ENCODE results near the gene CCR4.
"Not testable (repeated sequence)": the region's sequence is repeated elsewhere in the genome, so short reads cannot be mapped to it uniquely, and the experiment has no call there.

Gene CCR4

DNA sequence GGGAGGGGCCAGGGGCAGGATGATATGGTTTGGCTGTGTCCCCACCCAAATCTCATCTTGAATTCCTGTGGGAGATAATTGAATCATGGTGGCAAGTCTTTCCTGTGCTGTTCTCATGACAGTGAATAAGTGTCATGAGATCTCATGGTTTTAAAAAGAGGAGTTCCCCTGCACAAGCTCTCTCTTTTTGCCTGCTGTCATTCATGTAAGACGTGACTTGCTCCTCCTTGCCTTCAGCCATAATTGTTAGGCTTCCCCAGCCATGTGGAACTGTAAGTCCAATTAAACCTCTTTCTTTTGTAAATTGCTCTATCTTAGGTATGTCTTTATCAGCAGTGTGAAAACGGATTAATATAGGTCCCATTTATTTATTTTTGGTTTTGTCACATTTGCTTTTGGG is 20.2 kb upstream of the CCR4 start:
- not testable (repeated sequence) for H3K4me1 ChIP-seq (ENCODE audit: control insufficient read depth, insufficient read depth, low read length, poor library complexity, severe bottlenecking); H3K36me3 ChIP-seq (ENCODE audit: control insufficient read depth, insufficient read depth, low read length); H3K27me3 ChIP-seq (replicated peaks; ENCODE audit: control insufficient read depth, insufficient read depth, low read length, poor library complexity, severe bottlenecking); DNase-seq; H3K9me3 ChIP-seq (ENCODE audit: control insufficient read depth, low read length); H3K4me3 ChIP-seq (ENCODE audit: insufficient read depth, low read depth, low read length, poor library complexity, severe bottlenecking); H3K27ac ChIP-seq (ENCODE audit: insufficient read depth, low read length, poor library complexity, severe bottlenecking)

DNA sequence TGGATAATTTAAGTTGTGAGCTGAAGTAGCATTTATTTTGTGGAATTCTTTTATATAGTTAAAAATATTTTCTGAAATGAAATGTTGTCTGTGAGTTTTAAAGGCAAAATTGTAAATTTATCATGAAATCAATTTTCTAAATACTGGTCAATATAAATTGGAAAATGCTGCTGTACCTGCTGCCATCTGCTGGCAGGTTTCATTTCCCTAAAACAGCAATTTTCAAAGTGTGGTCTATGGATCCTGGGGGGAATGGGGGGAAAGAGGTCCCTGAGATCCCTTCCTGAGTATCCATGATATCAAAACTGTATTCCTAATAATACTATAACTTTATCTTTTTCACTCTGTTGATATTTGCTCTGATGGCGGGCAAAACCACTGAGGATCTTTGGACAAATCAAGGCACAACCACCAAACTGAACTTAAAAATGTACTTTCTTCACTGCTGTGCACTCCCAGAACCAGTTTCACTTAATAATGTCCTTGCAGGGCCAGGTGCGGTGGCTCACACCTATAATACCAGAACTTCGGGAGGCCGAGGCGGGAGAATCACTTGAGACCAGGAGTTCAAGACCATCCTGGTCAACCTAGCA is 17.2 kb upstream of the CCR4 start:
- Histone ChIP-seq H3K4me3 (ENCODE audit: insufficient read depth, low read depth, low read length, poor library complexity, severe bottlenecking) (no peak overlapping the region), H3K36me3 (ENCODE audit: control insufficient read depth, insufficient read depth, low read length) (no peaks in the 10 kb centered on the region), H3K4me1 (ENCODE audit: control insufficient read depth, insufficient read depth, low read length, poor library complexity, severe bottlenecking) (no peaks in the 10 kb centered on the region), H3K27me3 (replicated peaks; ENCODE audit: control insufficient read depth, insufficient read depth, low read length, poor library complexity, severe bottlenecking) (no peaks in the 10 kb centered on the region), H3K27ac (ENCODE audit: insufficient read depth, low read length, poor library complexity, severe bottlenecking) (no peak overlapping the region), H3K9me3 (ENCODE audit: control insufficient read depth, low read length) (no peaks in the 10 kb centered on the region)
- DNase-seq: no peak

DNA sequence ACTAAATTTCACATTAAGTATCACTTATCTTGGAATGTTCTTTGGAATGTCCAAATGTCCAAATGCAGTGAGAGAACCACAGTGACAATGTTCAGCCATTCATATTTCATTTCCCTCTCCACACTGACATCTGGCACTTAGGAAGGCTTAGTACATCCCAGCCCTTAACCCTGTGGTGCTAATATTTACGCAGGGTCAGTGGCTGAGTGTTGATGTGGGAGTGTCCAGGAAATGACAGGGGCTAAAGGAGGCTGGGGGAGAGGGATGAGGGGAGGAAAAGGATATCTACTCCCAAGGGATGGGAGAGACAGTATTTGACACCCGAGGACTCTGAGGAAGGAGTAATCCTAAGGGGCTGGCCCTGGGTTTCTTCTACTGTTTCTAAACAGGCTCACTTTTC is 14.1 kb upstream of the CCR4 start:
- Histone ChIP-seq H3K4me1 (ENCODE audit: control insufficient read depth, insufficient read depth, low read length, poor library complexity, severe bottlenecking) (no peaks in the 10 kb centered on the region), H3K4me3 (ENCODE audit: insufficient read depth, low read depth, low read length, poor library complexity, severe bottlenecking) (no peak overlapping the region), H3K36me3 (ENCODE audit: control insufficient read depth, insufficient read depth, low read length) (no peaks in the 10 kb centered on the region), H3K9me3 (ENCODE audit: control insufficient read depth, low read length) (no peaks in the 10 kb centered on the region), H3K27ac (ENCODE audit: insufficient read depth, low read length, poor library complexity, severe bottlenecking) (no peak overlapping the region), H3K27me3 (replicated peaks; ENCODE audit: control insufficient read depth, insufficient read depth, low read length, poor library complexity, severe bottlenecking) (no peaks in the 10 kb centered on the region)
- no peak for DNase-seq

DNA sequence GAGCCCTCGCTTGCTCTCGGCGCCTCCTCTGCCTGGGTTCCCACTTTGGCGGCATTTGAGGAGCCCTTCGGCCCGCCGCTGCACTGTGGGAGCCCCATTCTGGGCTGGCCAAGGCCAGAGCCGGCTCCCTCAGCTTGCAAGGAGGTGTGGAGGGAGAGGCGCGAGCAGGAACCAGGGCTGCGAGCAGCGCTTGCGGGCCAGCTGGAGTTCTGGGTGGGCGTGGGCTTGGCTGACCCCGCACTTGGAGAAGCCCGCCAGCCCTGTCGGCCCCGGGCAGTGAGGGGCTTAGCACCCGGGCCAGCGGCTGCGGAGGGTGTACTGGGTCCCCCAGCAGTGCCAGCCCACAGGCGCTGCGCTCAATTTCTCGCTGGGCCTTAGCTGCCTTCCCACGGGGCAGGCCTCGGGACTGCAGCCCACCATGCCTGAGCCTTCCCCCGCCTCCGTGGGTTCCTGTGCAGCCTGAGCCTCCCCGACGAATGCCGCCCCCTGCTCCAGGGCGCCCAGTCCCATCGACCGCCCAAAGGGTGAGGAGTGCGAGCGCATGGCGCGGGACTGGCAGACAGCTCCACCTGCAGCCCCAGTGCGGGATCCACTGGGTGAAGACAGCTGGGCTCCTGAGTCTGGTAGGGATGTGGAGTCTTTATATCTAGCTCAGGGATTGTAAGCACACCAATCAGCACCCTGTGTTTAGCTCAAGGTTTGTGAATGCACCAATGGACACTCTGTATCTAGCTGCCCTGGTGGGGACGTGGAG is 11.7 kb upstream of the CCR4 start:
- H3K9me3 ChIP-seq (ENCODE audit: control insufficient read depth, low read length); H3K4me3 ChIP-seq (ENCODE audit: insufficient read depth, low read depth, low read length, poor library complexity, severe bottlenecking); H3K27me3 ChIP-seq (replicated peaks; ENCODE audit: control insufficient read depth, insufficient read depth, low read length, poor library complexity, severe bottlenecking); H3K36me3 ChIP-seq (ENCODE audit: control insufficient read depth, insufficient read depth, low read length); DNase-seq; H3K4me1 ChIP-seq (ENCODE audit: control insufficient read depth, insufficient read depth, low read length, poor library complexity, severe bottlenecking); H3K27ac ChIP-seq (ENCODE audit: insufficient read depth, low read length, poor library complexity, severe bottlenecking): not testable (repeated sequence)

DNA sequence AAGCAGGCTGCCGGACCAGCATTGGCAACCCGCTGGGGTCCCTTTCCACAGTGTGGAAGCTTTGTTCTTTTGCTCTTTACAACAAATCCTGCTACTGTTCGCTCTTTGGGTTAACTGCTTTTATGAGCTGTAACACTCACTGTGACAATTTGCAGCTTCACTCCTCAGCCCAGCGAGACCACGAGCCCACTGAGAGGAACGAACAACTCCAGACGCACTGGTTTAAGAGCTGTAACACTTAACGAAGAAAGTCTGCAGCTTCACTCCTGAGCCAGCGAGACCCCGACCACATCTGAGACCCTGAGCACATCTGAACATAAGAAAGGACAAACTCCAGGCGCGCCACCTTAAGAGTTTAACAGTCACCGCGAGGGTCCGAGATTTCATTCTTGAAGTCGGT is 10.7 kb upstream of the CCR4 start:
- Histone ChIP-seq H3K4me1 (ENCODE audit: control insufficient read depth, insufficient read depth, low read length, poor library complexity, severe bottlenecking) (no peaks in the 10 kb centered on the region), H3K27ac (ENCODE audit: insufficient read depth, low read length, poor library complexity, severe bottlenecking) (no peak overlapping the region), H3K9me3 (ENCODE audit: control insufficient read depth, low read length) (no peaks in the 10 kb centered on the region), H3K36me3 (ENCODE audit: control insufficient read depth, insufficient read depth, low read length) (no peaks in the 10 kb centered on the region), H3K4me3 (ENCODE audit: insufficient read depth, low read depth, low read length, poor library complexity, severe bottlenecking) (no peak overlapping the region), H3K27me3 (replicated peaks; ENCODE audit: control insufficient read depth, insufficient read depth, low read length, poor library complexity, severe bottlenecking) (no peaks in the 10 kb centered on the region)
- DNase-seq: no peak

DNA sequence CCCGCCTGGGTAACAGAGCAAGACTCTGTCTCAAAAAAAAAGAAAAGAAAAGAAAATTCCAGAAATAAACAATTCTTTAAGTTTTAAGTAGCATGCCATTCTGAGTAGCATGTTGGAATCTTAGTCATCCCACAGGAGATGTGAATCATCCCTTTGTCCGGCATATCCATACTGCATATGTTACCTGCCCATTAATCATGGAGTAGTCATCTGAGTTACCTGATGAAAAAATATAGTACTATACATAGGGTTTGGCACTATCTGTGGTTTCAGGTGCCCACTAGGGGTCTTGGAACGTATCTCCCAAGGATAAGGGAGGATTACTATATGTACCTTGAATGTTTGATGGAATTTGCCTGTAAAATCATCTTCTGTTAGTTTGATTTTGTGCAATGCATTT is 6.3 kb upstream of the CCR4 start:
- Histone ChIP-seq H3K4me1 (ENCODE audit: control insufficient read depth, insufficient read depth, low read length, poor library complexity, severe bottlenecking) (peaks cover 5% of the 10 kb centered on the region), H3K4me3 (ENCODE audit: insufficient read depth, low read depth, low read length, poor library complexity, severe bottlenecking) (no peak overlapping the region), H3K36me3 (ENCODE audit: control insufficient read depth, insufficient read depth, low read length) (no peaks in the 10 kb centered on the region), H3K27me3 (replicated peaks; ENCODE audit: control insufficient read depth, insufficient read depth, low read length, poor library complexity, severe bottlenecking) (no peaks in the 10 kb centered on the region), H3K27ac (ENCODE audit: insufficient read depth, low read length, poor library complexity, severe bottlenecking) (no peak overlapping the region), H3K9me3 (ENCODE audit: control insufficient read depth, low read length) (no peaks in the 10 kb centered on the region)
- DNase-seq: no peak

DNA sequence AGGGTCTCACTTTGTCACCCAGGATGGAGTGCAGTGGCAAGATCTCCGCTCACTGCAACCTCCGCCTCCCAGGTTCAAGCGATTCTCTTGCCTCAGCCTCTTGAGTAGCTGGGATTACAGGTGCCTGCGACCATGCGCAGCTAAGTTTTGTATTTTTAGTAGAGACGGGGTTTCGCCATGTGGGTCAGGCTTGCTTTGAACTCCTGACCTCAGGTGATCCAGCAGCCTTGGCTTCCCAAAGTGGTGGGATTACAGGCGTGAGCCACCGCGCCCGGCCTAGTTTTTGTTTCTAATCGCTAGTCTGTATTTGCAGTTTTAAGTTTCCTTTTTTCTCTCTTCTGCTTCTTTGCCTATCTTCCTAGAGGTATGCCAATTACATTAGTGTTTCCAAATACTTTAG is 5.8 kb upstream of the CCR4 start:
- H3K27ac ChIP-seq (ENCODE audit: insufficient read depth, low read length, poor library complexity, severe bottlenecking); H3K27me3 ChIP-seq (replicated peaks; ENCODE audit: control insufficient read depth, insufficient read depth, low read length, poor library complexity, severe bottlenecking); H3K4me1 ChIP-seq (ENCODE audit: control insufficient read depth, insufficient read depth, low read length, poor library complexity, severe bottlenecking); H3K4me3 ChIP-seq (ENCODE audit: insufficient read depth, low read depth, low read length, poor library complexity, severe bottlenecking); DNase-seq; H3K36me3 ChIP-seq (ENCODE audit: control insufficient read depth, insufficient read depth, low read length); H3K9me3 ChIP-seq (ENCODE audit: control insufficient read depth, low read length): not testable (repeated sequence)

DNA sequence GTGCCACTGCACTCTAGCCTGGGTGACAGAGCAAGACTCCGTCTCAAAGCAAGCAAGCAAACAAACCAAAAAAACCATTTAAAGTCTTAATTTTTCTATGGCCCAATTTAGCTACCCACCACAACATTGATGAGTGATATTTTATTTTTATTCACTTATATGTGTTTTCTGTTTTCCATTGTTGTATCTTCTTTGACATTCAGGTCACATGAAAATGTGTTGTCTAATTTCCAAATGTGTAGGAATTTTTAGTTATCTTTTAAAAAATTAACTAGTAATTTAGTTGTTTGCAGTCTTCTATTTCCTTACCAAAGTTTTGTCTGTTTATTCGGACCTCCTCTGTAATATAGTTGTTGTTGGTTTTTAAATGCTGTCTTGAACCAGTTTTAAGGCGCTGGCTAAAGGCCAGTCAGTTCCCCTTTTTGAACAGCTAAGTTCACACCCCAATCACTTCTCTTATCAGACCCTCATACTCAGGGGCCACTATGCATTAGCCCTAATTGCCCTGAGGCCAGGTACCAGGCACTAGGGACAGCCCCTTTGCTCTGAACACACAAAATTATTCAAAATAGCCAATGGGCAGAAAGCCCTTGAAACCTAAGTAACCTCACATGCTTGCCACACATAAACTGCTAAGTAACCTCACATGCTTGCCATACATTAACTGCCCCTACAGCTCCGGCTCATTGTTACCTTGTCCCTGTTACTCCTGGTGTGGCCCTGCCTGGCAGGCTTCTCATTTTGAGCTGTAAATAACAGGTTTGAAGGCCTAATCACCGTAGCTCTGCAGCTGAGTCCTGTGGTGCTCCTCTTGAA is 4.3 kb upstream of the CCR4 start:
- no peak overlapping the region for H3K27ac ChIP-seq (ENCODE audit: insufficient read depth, low read length, poor library complexity, severe bottlenecking)
- H3K4me3 ChIP-seq (ENCODE audit: insufficient read depth, low read depth, low read length, poor library complexity, severe bottlenecking): no peak overlapping the region
- DNase-seq: no peak
- H3K9me3 ChIP-seq (ENCODE audit: control insufficient read depth, low read length): no peaks in the 10 kb centered on the region
- peaks cover 15% of the 10 kb centered on the region for H3K4me1 ChIP-seq (ENCODE audit: control insufficient read depth, insufficient read depth, low read length, poor library complexity, severe bottlenecking)
- no peaks in the 10 kb centered on the region for H3K27me3 ChIP-seq (replicated peaks; ENCODE audit: control insufficient read depth, insufficient read depth, low read length, poor library complexity, severe bottlenecking)
- no peaks in the 10 kb centered on the region for H3K36me3 ChIP-seq (ENCODE audit: control insufficient read depth, insufficient read depth, low read length)

DNA sequence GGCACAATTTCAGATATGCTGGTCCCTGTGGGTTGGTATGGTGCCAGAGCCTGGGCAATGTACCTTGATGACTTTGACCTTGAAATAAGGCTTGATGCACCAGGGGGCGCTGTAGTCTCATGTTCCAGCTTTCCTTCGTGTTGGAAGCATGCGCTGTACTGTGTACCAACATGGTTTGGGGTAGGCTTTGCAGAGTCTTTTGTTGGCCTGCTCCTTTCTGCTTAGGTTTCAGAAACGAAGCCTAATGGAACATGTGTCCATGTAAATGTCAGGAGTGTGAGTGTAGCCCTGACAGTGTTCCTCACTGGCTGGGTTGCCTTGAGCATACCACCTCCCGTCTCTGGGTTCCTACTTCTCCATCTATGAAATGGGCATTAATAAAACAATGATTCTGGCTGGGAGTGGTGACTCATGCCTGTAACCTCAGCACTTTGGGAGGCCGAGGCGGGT is 3.6 kb upstream of the CCR4 start:
- Histone ChIP-seq H3K4me3 (ENCODE audit: insufficient read depth, low read depth, low read length, poor library complexity, severe bottlenecking) (no peak overlapping the region), H3K27ac (ENCODE audit: insufficient read depth, low read length, poor library complexity, severe bottlenecking) (peak overlapping the region; percentile 23), H3K9me3 (ENCODE audit: control insufficient read depth, low read length) (no peaks in the 10 kb centered on the region), H3K4me1 (ENCODE audit: control insufficient read depth, insufficient read depth, low read length, poor library complexity, severe bottlenecking) (peaks cover 18% of the 10 kb centered on the region), H3K36me3 (ENCODE audit: control insufficient read depth, insufficient read depth, low read length) (no peaks in the 10 kb centered on the region), H3K27me3 (replicated peaks; ENCODE audit: control insufficient read depth, insufficient read depth, low read length, poor library complexity, severe bottlenecking) (no peaks in the 10 kb centered on the region)
- DNase-seq: peak; percentile 75 to 85 (median 76)

Data from effector memory CD4-positive, alpha-beta T cell (primary cell).